ENCODE results near the gene MFSD1. TPM values are rescaled to one million over a fixed set of nuclear protein-coding genes. Genes with fewer than 3 reads are reported as not detected.

Gene MFSD1
- total RNA-seq, 1 donor from 2014 or later: 16.0 TPM

DNA sequence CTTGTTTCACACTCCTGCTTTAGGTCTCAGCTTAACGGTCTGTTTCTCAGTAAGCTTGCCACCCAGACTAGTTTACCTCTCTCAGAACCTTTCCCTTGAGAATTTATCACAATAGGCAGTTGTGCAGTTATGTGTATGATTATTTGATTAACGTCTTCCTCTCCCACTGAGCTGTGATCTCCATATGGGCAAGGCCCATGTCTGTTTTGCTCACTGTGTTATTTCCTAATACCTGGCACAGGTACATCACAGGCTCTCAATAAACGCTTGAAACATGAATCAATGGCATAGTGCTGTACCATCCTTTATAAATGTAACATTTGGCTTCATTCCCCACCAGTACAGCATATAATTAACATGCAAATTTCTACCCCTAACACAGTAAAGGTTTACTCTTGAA, 40.5 kb upstream of the MFSD1 start:
- H3K36me3 Mint-ChIP-seq: no peaks in the 10 kb centered on the region
- TF ChIP-seq EZH2 (IDR thresholded peaks at IDR 0.05) (no peak), EZH2phosphoT487 (IDR thresholded peaks at IDR 0.05) (no peak)
- TF ChIP-seq, protein P1, sequence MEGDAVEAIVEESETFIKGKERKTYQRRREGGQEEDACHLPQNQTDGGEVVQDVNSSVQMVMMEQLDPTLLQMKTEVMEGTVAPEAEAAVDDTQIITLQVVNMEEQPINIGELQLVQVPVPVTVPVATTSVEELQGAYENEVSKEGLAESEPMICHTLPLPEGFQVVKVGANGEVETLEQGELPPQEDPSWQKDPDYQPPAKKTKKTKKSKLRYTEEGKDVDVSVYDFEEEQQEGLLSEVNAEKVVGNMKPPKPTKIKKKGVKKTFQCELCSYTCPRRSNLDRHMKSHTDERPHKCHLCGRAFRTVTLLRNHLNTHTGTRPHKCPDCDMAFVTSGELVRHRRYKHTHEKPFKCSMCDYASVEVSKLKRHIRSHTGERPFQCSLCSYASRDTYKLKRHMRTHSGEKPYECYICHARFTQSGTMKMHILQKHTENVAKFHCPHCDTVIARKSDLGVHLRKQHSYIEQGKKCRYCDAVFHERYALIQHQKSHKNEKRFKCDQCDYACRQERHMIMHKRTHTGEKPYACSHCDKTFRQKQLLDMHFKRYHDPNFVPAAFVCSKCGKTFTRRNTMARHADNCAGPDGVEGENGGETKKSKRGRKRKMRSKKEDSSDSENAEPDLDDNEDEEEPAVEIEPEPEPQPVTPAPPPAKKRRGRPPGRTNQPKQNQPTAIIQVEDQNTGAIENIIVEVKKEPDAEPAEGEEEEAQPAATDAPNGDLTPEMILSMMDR (IDR thresholded peaks at IDR 0.05): no peak

DNA sequence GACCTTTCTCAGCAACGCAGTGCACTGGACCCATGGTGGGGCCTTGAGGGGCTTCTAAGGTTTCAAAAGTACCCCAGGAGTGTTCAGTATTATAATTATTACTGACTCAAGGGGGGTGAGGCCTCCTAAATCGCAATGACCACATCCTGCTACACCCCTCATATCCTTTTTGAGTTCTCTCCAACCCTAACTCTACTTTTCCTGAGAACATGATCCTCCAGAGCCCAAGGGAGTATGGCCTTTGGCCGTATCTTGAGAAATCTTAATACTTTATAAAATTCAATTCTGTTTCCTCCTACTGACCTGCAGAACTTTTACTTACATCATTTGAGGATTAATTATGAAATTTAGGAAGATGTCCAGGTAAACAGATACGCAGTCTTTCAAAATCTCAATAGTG, 39.2 kb upstream of the MFSD1 start:
- no peaks in the 10 kb centered on the region for H3K27me3 Mint-ChIP-seq (ENCODE audit: insufficient read depth, low read depth)
- no peaks in the 10 kb centered on the region for H3K27me3 ChIP-seq
- no peaks in the 10 kb centered on the region for H3K4me1 Mint-ChIP-seq
- H3K36me3 ChIP-seq: no peaks in the 10 kb centered on the region
- no peak overlapping the region for H3K4me3 ChIP-seq
- no peak for DNase-seq (ENCODE audit: low spot score)
- no peaks in the 10 kb centered on the region for H3F3A ChIP-seq (ENCODE audit: low read depth)
- no peaks in the 10 kb centered on the region for H3K36me3 Mint-ChIP-seq
- no peak overlapping the region for H3K4me3 Mint-ChIP-seq
- H3K27ac Mint-ChIP-seq: no peak overlapping the region
- no peaks in the 10 kb centered on the region for H3K4me1 ChIP-seq
- no peak overlapping the region for H2AFZ ChIP-seq (replicated peaks)
- TF ChIP-seq EZH2phosphoT487 (IDR thresholded peaks at IDR 0.05) (no peak), EZH2 (IDR thresholded peaks at IDR 0.05) (no peak)
- TF ChIP-seq, protein P1 (IDR thresholded peaks at IDR 0.05): no peak
- no peaks in the 10 kb centered on the region for H4K20me1 ChIP-seq (ENCODE audit: low read depth)
- no peaks in the 10 kb centered on the region for H3K9me3 Mint-ChIP-seq
- no peak overlapping the region for H3K9ac ChIP-seq
- H3K9me3 ChIP-seq (ENCODE audit: low read depth): no peaks in the 10 kb centered on the region
- no peaks in the 10 kb centered on the region for H3K79me2 ChIP-seq (ENCODE audit: low read depth)
- H3K27ac ChIP-seq: no peak overlapping the region
- H3K4me2 ChIP-seq: no peak overlapping the region

More for the DNA sequence above, 40.5 kb upstream of the MFSD1 start:
- H3K9me3 Mint-ChIP-seq: no peaks in the 10 kb centered on the region
- H4K20me1 ChIP-seq (ENCODE audit: low read depth): no peaks in the 10 kb centered on the region
- no peak overlapping the region for H3K4me2 ChIP-seq
- no peaks in the 10 kb centered on the region for H3K9me3 ChIP-seq (ENCODE audit: low read depth)
- no peaks in the 10 kb centered on the region for H3K27me3 Mint-ChIP-seq (ENCODE audit: insufficient read depth, low read depth)
- no peak overlapping the region for H2AFZ ChIP-seq (replicated peaks)
- H3K27ac Mint-ChIP-seq: no peak overlapping the region
- no peak overlapping the region for H3K4me3 ChIP-seq
- H3F3A ChIP-seq (ENCODE audit: low read depth): no peaks in the 10 kb centered on the region
- H3K9ac ChIP-seq: no peak overlapping the region
- DNase-seq (ENCODE audit: low spot score): no peak
- H3K4me3 Mint-ChIP-seq: no peak overlapping the region
- no peaks in the 10 kb centered on the region for H3K4me1 ChIP-seq
- H3K27ac ChIP-seq: no peak overlapping the region
- no peaks in the 10 kb centered on the region for H3K36me3 ChIP-seq
- H3K27me3 ChIP-seq: no peaks in the 10 kb centered on the region
- no peaks in the 10 kb centered on the region for H3K79me2 ChIP-seq (ENCODE audit: low read depth)
- no peaks in the 10 kb centered on the region for H3K4me1 Mint-ChIP-seq

DNA sequence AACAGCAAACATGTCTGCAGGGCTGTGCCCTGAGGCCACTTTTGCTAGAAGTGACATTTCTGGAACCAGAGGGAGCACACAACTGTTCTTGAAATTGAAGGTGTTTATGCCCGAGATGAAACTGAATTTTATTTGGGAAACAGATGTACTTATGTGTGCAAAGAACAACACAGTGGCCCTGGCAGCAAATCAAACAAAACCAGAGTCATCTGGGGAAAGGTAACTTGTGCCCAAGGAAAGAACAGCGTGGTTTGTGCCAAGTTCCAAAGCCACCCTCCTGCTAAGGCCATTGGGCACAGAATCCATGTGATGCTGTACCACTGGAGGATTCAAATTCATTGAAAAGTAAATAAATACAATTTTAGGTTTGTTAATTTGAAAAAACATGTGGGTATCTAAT, 38.4 kb upstream of the MFSD1 start:
- no peak for TF ChIP-seq EZH2 (IDR thresholded peaks at IDR 0.05)
- TF ChIP-seq EZH2phosphoT487 (IDR thresholded peaks at IDR 0.05): no peak
- TF ChIP-seq, protein P1 (IDR thresholded peaks at IDR 0.05): no peak
- Mint-ChIP-seq H3K4me1 (peaks cover 5% of the 10 kb centered on the region), H3K27me3 (ENCODE audit: insufficient read depth, low read depth) (no peaks in the 10 kb centered on the region), H3K27ac (no peak overlapping the region), H3K4me3 (no peak overlapping the region), H3K36me3 (no peaks in the 10 kb centered on the region), H3K9me3 (no peaks in the 10 kb centered on the region)
- DNase-seq (ENCODE audit: low spot score): no peak
- Histone ChIP-seq H2AFZ (replicated peaks) (no peak overlapping the region), H3K4me1 (peaks cover 5% of the 10 kb centered on the region), H3K27ac (no peak overlapping the region), H3F3A (ENCODE audit: low read depth) (no peaks in the 10 kb centered on the region), H3K9me3 (ENCODE audit: low read depth) (no peaks in the 10 kb centered on the region), H3K36me3 (no peaks in the 10 kb centered on the region), H3K9ac (no peak overlapping the region), H4K20me1 (ENCODE audit: low read depth) (no peaks in the 10 kb centered on the region), H3K27me3 (no peaks in the 10 kb centered on the region), H3K79me2 (ENCODE audit: low read depth) (no peaks in the 10 kb centered on the region), H3K4me2 (no peak overlapping the region), H3K4me3 (no peak overlapping the region)
